ENCODE data around the gene IRF9.

IRF9 gene

GRCh38 chr14:24160850-24161804 lies at the start of gene IRF9:
IRF9 (plus strand) TSS chr14:24161265; CDS start chr14:24162145, 880 bp downstream.
- DNase-seq, result peak; percentile 93

- DNase-seq, result no peak
These were observed 47.7 kb upstream of the IRF9 start for GRCh38 chr14:24113379-24113800.

GRCh38 chr14:24113801-24114531 lies 47.1 kb upstream of the IRF9 start:
- peak; percentile 83 for DNase-seq

- peak; percentile 98 for DNase-seq
These were observed 46.3 kb upstream of the IRF9 start, which contains the start of the genes DCAF11 and NRL for GRCh38 chr14:24114532-24115421. DCAF11 (plus strand) TSS chr14:24114777; CDS start chr14:24115595, 818 bp downstream. NRL (minus strand) TSS chr14:24114949; CDS start chr14:24082848, 32,101 bp downstream.

GRCh38 chr14:24115422-24116127 lies 45.5 kb upstream of the IRF9 start:
- no peak for DNase-seq

GRCh38 chr14:24116128-24116814 lies 44.8 kb upstream of the IRF9 start:
- DNase-seq, result no peak

GRCh38 chr14:24117179-24117578 lies 43.9 kb upstream of the IRF9 start:
- no peak for DNase-seq

GRCh38 chr14:24119691-24120090 lies 41.4 kb upstream of the IRF9 start:
- no peak for DNase-seq

- no peak for DNase-seq
These were observed 39.9 kb upstream of the IRF9 start for GRCh38 chr14:24121210-24121609.

GRCh38 chr14:24122416-24122815 lies 38.6 kb upstream of the IRF9 start:
- no peak for DNase-seq

- no peak for DNase-seq
These were observed 38.2 kb upstream of the IRF9 start for GRCh38 chr14:24122898-24123297.

- DNase-seq, result no peak
These were observed 37.3 kb upstream of the IRF9 start for GRCh38 chr14:24123424-24124417.

GRCh38 chr14:24126939-24127338 lies 34.1 kb upstream of the IRF9 start:
- DNase-seq, result no peak

- no peak for DNase-seq
These were observed 33.4 kb upstream of the IRF9 start for GRCh38 chr14:24127673-24128072.

GRCh38 chr14:24129410-24129998 lies 31.6 kb upstream of the IRF9 start:
- DNase-seq, result no peak

GRCh38 chr14:24130380-24130716 lies 30.7 kb upstream of the IRF9 start, which contains the start of gene FITM1:
FITM1 (plus strand) TSS chr14:24130659; CDS start chr14:24131564, 905 bp downstream.
- no peak for DNase-seq

- no peak for DNase-seq
These were observed 30.1 kb upstream of the IRF9 start for GRCh38 chr14:24130717-24131548.

- DNase-seq, result no peak
These were observed 29.5 kb upstream of the IRF9 start for GRCh38 chr14:24131549-24131966.
